Caco-2 (cell line): ENCODE results near the gene OR5AC2. TPM values are rescaled to one million over a fixed set of nuclear protein-coding genes. Genes with fewer than 3 reads are reported as not detected.

Source experiments
- BruUV-seq: library from RNA; stranded (reverse); fragments of 400-500 nt; replicated peaks from 2 replicates; lab custom pipeline; 2021; lab: Mats Ljungman, UMichigan
- CTCF ChIA-PET: fragments of 300-600 bp; sonication (Branson Sonifier 250); formaldehyde crosslinking; loops from one replicate; lab custom pipeline; 2022; ENCODE audit warnings: antibody characterized with exemption; lab: Charles Lee
- POLR2A ChIA-PET: fragments of 300-600 bp; sonication (Branson Sonifier 250); formaldehyde crosslinking; loops from one replicate; lab custom pipeline; 2022; ENCODE audit warnings: antibody characterized with exemption; lab: Charles Lee
- DNase-seq, 2 experiments: peaks; one replicate each; pipeline versions ENCODE4 v3.0.0 to v3.0.0-alpha.2; 2020 to 2022
- H3K27me3 ChIP-seq: replicated peaks from 2 replicates; pipeline ENCODE4 v1.6.0; 2011; ENCODE audit warnings: low read length; ENCODE audit not compliant: control insufficient read depth, insufficient read depth
- H3K36me3 ChIP-seq: 2 replicates; pipeline ENCODE4 v1.5.1; 2011; ENCODE audit warnings: low read length; ENCODE audit not compliant: control insufficient read depth, insufficient read depth
- H3K4me1 ChIP-seq: fragments of 250-450 bp; sonication (Bioruptor Pico); 2 replicates; pipeline ENCODE4 v1.5.1; 2020; ENCODE audit warnings: mild to moderate bottlenecking
- H3K4me3 ChIP-seq: 2 replicates; pipeline ENCODE4 v1.5.1; 2011; ENCODE audit warnings: low read depth, mild to moderate bottlenecking, control low read depth, low read length
- H3K9me3 ChIP-seq: fragments of 250-450 bp; sonication (Bioruptor Pico); 2 replicates; pipeline ENCODE4 v1.5.1; 2020; ENCODE audit warnings: mild to moderate bottlenecking, moderate library complexity
- H3K27ac Mint-ChIP-seq: one replicate; pipeline ENCODE4 v1.8.0; 2022; ENCODE audit warnings: mixed read lengths; ENCODE audit not compliant: unreplicated experiment
- H3K27me3 Mint-ChIP-seq: one replicate; pipeline ENCODE4 v1.8.0; 2022; ENCODE audit warnings: mixed read lengths; ENCODE audit not compliant: insufficient read depth, unreplicated experiment
- H3K36me3 Mint-ChIP-seq: one replicate; pipeline ENCODE4 v1.8.0; 2022; ENCODE audit warnings: mild to moderate bottlenecking, mixed read lengths; ENCODE audit not compliant: insufficient read depth, unreplicated experiment
- H3K4me1 Mint-ChIP-seq: one replicate; pipeline ENCODE4 v1.8.0; 2022; ENCODE audit warnings: low read depth, mixed read lengths; ENCODE audit not compliant: unreplicated experiment
- H3K4me3 Mint-ChIP-seq: one replicate; pipeline ENCODE4 v1.8.0; 2022; ENCODE audit warnings: mild to moderate bottlenecking, moderate library complexity, mixed read lengths; ENCODE audit not compliant: unreplicated experiment
- H3K9me3 Mint-ChIP-seq: one replicate; pipeline ENCODE4 v1.8.0; 2022; ENCODE audit warnings: mixed read lengths; ENCODE audit not compliant: unreplicated experiment
- CTCF ChIP-seq, 2 experiments: fragments of 200-600 bp in 1 of 2; IDR thresholded peaks; 1 replicate in 1 of 2; 2 replicates in 1 of 2; pipeline versions ENCODE4 v1.5.1 to v1.8.0; 2011 to 2022; ENCODE audit warnings: antibody characterized with exemption in 1 of 2, control low read depth in 1 of 2, inconsistent platforms in 1 of 2, low read depth in 1 of 2, low read length in 1 of 2, mild to moderate bottlenecking in 1 of 2, moderate library complexity in 1 of 2; ENCODE audit not compliant: insufficient read depth in 1 of 2, severe bottlenecking in 1 of 2, unreplicated experiment in 1 of 2
- intact Hi-C: fragments of 100-400 bp; cut with micrococcal nuclease; formaldehyde crosslinking; loops from one replicate; pipeline ENCODE4 v1.10.0; 2022; ENCODE audit not compliant: unreplicated experiment
- total RNA-seq: library from RNA; stranded (reverse); gene quantifications from 2 replicates; pipeline ENCODE4 v1.2.3, GENCODE V29; 2022

OR5AC2 gene
- total RNA-seq, 1 experiment from 2014 or later = not detected

GRCh38 chr3:98136631-98137030, 49.7 kb downstream of the OR5AC2 start:
- CTCF ChIA-PET = no interaction called here
- no TSS peak for BruUV-seq

More at GRCh38 chr3:98136631-98137030, 49.7 kb downstream of the OR5AC2 start:
- intact Hi-C loops = no loop called here
- Histone ChIP-seq H3K27me3 (no peaks in the 10 kb centered on the region), H3K4me1 (no peaks in the 10 kb centered on the region), H3K9me3 (peaks cover 4% of the 10 kb centered on the region; the same call in 1 of the 2 replicates), H3K36me3 (no peaks in the 10 kb centered on the region), H3K4me3 (no peak overlapping the region)
- Mint-ChIP-seq H3K36me3 (no peaks in the 10 kb centered on the region), H3K27me3 (no peaks in the 10 kb centered on the region), H3K4me3 (no peak overlapping the region), H3K9me3 (no peaks in the 10 kb centered on the region), H3K27ac (no peak overlapping the region), H3K4me1 (no peaks in the 10 kb centered on the region)
- POLR2A ChIA-PET = no interaction called here
- TF ChIP-seq CTCF (IDR thresholded peaks at IDR 0.05; ENCODE audit: insufficient read depth in 1 of 2, low read depth in 1 of 2, low read length in 1 of 2, severe bottlenecking in 1 of 2, unreplicated experiment in 1 of 2) = no peak
- DNase-seq = no peak

Other genes with a start within 250 kb of the OR5AC2 start
- gene RIOX2, start 114.7 kb upstream of the OR5AC2 start, total RNA-seq = 25.0 TPM in 2 replicates
- gene GABRR3, start 51.9 kb upstream of the OR5AC2 start, total RNA-seq = not detected in 2 replicates
- gene OR5H1, start 43.5 kb downstream of the OR5AC2 start, total RNA-seq = not detected in 2 replicates
- gene OR5H14, start 60.3 kb downstream of the OR5AC2 start, total RNA-seq = not detected in 2 replicates
- not detected in 2 replicates for gene OR5H15, start 79.5 kb downstream of the OR5AC2 start, total RNA-seq
- not detected in 2 replicates for gene OR5H6, start 177.1 kb downstream of the OR5AC2 start, total RNA-seq
- gene OR5H2, start 195.3 kb downstream of the OR5AC2 start, total RNA-seq = not detected in 2 replicates